G401.6 (cell line): ENCODE results near the gene ARHGAP28.

Experiments used
- FAIRE-seq: peaks from 2 replicates; lab custom pipeline; 2012; peaks lifted over from hg19 to GRCh38; lab: Jason Lieb, UNC

ARHGAP28 gene

DNA sequence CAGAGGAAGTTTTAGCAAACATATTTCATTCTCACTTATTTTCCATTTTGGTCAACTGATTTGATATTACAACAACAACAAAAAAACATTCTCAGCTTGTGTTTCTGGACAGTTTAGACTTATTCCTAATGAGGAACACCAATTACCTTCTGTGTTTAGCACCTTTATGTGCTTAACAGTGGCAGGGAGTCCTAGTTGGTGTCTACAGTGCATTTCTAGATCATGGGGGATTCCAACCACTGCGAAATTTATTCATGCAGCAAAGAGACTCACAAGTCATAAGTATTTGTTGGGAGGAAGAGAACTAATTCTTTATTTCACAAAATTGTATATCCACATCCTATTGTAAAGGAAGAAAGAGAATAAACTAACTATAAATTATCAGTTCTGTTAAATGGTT lies 4.2 kb downstream of the ARHGAP28 start:
- no peak for FAIRE-seq

DNA sequence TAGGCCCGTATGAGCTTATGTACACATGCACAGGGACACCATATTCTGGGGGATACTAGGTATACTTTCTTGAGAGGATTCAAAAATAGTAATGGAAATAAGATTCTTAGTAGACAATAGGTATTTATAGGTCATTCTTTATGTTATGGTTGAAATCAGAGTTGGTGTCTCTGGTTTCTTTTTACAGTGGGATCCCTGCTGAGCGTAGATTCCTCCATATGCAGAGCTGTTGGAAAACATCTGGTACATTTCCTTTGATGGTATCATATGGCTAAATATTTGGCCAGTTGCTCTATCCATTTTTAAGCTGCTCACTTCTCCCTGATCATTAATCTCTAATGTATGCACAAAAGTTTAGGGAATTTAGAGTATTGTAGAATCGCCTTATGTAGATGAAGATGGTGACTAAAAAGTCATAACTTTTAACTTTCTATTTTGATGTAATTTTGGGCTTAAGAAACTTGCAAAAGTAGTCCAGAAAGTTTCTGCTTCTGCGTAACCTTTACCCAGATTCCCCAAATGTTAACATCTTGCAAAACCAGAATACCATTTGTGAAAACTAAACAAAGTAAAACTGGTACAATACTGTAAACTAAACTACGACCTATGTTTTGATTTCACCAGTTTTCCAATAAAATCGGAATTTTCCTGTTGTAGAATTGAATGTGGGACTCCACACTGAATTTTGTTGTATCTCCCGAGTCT lies 5.4 kb downstream of the ARHGAP28 start:
- no peak for FAIRE-seq

DNA sequence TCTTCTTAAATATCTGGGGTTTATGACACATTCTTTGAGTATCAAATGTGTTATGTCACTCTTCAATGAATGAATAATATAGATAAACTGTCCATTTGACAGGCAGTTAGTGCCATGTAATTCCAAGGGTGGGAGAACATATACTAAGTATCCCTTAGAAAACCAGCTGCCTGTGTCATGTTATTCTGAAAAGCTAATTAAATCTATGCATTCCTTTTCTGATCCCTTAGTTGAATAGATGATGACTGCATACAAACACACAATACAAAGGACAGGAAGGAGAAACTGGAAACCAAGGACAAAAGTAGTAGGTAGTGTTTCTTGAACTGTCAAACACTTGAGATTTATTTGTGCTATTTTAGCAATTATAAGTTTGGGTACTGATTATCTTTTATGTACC lies 8.3 kb downstream of the ARHGAP28 start:
- FAIRE-seq, result no peak

DNA sequence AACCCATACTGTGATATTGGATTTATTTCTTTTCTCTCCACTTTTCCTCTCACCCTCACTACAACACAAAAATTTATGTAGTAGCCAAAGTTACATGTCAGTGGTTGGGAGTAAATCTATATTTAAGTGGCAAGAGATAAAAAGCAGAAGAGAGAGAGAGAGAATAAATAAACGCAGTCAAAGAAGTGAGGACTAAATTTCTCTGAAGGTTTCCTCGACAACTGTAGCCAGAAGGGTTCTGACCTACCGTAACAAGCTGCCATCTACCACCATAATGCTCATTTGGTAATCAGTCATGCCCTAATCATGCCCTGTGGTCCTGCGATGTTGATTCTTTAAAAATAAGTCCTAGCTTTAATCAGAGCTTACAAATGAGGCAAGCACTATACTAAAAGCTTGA lies 9.1 kb downstream of the ARHGAP28 start:
- FAIRE-seq, result no peak

DNA sequence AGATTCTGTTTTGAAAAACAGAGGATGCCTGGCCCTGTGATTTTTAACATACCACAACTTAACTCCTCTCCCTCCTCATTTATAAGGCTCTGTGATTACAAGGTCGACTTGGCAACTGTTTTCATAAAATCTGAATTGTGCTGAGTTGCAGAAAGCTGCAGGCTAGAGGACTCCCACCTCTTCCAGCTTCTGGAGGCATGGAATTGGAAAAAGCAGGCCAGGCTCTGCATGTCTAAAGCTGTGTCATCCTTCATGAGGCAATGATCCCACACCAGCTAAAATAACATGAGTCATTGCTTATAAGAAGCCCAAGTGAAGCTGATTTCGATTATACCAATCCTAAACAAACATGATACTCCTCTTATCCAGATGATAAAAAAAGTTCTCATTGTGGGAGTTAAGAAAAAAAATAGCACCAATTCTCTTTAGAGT lies 11.7 kb downstream of the ARHGAP28 start:
- FAIRE-seq, result no peak

DNA sequence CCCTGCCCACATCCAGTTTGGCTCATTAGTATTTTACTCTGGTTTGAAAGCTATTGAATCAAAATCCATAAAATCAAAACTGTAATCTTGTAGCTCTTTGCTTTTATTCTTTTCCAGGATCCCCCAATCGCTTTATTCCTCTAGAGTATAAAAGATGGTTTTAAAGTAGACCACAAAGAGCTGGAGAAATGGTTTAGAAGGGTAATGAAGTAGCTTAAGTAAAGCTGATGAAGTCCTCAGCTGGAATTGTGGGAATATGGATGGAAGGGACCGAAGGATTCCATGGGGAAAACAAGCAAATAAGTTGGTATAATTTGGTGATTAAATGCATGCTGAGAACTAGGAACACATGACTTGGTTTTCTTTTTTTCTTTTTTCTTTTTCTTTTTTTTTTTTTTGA lies 12.3 kb downstream of the ARHGAP28 start:
- FAIRE-seq, result no peak

DNA sequence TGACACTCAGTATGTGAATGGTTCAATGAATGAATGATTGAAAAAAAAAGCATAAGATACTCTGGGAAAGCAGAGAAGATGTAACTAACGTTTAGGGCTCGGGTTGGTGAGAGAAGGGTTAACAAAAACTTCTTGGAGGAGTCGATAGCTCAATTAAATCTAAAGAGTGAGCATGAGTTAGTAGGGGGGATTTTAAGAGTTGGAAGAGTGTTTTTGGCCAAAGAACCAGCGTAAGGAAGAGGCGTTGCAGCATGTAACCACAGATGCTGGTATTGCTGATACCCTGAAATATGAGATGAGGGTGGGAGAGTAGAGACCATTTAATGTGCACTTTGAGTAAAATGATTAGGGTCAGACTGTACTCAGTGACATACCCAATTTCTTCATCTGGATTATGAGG lies 14.5 kb downstream of the ARHGAP28 start:
- FAIRE-seq, result no peak

DNA sequence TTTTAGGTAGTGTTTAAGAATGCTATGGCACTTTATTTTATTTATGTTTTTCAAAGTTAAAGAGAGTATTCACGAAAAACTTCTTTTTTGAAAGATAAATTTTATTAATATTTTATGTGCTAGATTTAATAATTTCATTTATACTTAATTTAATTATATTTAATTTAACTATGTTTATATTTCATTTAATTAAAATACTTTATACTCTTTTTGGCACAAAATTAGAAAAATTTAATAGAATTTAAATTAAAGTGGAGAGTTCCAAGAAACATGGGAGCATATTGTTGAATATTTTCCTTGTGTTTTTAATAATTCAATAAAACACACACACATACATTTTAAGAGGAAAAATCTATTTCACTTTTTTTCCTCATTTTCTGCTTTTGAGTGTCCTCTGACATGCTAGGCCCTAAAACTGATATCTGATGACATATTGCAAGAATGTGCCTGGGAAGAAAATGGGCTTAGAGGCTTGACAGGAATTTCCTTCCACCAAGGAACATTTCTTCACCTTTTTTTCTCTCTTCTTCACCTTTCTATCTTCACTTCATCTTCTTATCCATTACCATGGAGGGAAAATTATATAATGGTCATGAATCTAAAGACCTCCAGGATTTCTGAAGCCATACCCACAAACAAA lies 15.4 kb downstream of the ARHGAP28 start:
- FAIRE-seq, result peak; percentile 87

DNA sequence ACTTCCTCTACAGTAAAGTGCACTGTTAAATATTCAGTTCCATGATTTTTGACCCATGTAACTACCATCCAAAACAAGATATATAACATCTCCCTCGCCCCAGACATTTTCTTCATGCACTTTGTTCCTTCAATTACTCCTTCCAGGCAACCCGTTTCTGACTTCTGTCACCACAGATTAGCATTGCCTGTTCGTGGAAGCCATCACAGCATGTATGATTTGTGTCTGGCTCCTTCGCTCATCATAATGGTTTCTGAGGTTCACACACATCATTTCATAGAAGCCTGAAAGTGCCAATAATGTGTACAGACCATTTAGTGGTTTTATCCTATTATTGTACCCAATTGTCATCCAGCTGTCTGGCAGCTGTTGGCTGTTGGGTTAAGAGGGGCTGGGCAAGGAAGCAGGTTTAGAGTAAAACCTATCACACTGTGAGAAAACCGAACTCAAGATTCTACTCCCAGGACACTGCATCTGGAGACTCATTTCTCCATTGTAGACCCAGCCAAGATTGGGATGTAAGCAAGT lies 16.1 kb downstream of the ARHGAP28 start:
- no peak for FAIRE-seq

DNA sequence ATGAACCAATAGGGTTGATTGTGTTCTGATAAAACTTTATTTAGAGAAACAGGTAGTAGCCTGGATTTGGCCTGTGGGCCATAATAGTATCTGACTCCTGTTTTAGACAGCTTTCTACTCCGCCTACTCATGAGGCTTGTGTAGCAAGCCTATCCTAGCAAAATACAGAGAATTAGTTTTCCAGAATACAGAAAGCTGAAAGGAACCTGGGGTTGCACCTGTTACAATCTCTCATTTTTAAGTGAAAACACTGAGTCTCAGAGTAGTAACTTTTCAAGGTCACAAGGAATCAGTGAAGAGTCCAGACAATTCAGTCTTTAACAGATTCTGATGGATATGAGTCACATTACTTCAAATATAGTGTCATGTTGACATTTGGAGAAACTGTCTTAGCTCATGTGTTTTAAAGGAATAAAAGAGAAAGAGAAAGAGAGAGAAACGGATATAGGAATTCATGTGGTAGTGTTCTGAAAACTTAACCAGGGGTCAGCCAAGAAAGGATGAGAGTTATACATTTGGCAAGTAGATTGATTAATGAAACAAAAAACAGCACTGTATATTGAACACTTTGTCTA lies 17.0 kb downstream of the ARHGAP28 start:
- FAIRE-seq, result no peak

DNA sequence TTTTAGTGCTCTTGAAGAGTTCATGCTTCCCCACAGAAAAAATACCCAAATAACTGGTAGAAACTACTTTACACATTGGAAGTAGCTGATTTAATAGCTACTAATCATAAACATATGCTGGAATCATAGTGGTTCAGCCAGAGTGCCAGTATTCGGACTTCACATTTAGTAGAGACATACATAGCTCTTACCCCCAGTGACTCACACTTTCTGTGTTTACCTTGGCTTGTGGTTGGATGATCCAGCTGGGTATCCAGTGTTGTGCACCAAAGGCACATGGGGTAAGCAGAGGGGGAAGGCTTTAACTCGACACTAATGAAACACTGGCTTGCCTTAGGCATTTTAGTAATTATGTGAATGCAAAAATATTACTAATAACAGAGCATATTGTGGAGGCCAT lies 18.1 kb downstream of the ARHGAP28 start:
- no peak for FAIRE-seq

DNA sequence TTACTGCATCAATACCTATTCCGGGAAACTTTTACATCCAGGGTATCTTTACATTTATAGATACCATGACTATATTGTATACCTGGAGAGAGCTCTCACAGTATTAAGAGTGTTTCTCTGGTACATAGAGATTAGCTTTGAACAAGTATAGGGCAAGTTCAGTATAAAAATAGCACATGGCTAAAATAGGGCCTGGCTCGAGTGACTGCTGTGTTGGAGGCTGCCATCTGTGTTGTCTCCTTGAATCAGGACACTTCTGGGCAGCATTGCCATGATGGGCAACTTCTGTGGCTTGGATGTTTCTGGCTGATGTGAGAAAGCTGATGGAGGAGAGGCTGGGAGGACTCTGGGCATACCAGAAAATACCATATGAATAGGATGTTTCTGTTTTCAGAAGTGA lies 18.7 kb downstream of the ARHGAP28 start:
- no peak for FAIRE-seq

DNA sequence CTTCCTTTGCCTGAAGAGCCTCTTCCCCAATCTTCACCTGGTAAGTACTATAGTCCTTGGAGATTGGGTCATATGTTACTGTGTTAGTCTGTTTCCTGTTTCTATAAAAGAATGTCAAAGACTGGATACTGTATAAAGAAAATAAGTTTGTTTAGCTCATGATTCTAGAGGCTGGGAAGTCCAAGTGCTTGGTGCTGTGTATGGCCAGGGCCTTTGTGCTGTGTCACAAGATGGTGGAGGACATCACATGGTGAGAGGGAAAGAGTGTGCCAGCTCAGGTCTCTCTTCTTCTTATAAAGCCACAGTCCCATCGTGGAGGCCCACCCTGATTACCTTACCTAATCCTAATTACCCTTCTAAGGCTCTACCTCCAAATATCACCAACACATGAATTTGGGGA lies 20.9 kb downstream of the ARHGAP28 start:
- no peak for FAIRE-seq

DNA sequence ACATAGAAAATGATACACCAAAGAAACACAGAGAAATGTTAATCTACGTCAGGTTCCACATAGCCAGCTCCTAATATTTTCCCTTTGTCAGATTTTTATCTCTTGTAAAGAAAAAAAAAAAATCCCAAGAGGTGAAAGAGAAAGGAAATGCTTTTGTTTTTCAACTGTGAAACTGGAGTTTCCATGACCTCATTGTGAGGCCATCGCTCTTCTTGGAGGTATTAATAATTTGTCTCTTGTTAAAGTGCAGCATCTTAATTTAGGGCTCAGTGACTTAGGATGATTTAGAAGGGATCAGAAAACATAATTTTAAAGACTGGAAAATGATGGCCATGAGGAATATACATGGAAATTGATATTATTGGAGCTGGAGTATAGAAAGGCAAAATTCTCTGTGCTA lies 21.7 kb downstream of the ARHGAP28 start:
- no peak for FAIRE-seq

DNA sequence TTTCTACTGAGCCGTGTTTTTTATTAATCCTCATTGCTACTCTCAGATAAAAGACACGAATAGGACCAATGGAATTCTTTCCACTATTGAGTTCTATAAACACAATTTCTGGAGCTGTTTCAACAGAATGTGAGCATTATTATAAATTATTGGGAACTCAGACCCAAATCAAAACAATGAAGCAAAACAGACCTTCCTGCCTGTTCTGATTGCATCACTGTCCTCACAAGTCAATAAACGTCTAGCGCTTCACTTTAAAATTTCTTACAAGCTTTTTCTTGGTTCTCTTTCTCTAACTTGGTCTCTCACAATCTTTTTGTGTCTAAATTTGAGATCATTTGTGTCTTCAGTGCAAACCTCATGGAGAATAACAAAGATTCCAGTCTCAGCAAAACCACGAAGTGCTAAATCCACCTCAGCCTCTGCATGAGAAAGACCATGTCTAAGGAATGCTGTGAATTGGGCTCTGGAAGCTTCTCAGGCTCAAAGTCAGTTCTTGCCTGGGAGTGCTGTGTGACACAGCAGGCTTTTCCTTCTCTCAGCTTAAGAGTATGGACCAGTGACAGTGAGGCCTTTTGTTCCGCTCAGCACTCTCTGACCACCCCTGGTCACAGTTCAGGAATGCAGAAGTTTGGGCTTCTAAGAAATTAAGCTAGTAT lies 22.8 kb downstream of the ARHGAP28 start:
- FAIRE-seq, result no peak

DNA sequence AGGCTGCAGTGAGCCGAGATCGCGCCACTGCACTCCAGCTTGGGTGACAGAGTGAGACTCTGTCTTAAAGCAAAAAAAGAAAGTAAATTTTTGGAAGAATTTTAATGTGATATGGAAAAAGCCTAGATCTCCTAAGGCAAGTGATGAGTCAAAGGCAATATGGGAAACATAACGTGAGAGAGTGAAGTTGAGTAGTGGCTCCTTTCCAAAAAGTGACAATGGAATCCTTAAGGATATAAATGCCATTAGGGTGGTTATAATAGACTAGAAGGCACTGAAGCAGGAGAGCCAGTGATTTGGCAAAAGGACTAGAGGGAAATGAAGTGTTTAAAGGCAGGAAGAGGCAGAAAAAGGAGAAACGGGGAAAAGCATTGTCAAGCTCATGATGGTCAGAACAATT lies 25.6 kb downstream of the ARHGAP28 start:
- FAIRE-seq, result no peak

DNA sequence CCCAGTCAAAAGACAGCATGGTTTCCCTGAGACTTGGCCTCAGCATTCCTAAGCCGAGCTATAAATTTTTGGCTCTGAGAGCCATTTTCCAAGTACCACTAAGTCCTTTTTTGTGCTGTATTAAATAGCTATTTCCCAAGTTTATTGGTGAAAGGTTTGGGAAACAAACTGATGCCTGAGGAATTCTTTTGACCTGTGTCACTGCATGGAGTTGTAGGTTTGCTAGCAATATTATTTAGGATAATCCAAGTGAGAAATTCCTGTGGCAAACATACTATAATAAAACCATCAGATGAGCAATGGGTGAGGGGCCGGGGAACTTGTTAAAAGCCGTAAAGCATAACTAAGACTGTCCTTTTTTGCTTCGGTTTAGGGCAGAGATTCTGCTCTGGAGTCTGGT lies 28.4 kb downstream of the ARHGAP28 start:
- no peak for FAIRE-seq

DNA sequence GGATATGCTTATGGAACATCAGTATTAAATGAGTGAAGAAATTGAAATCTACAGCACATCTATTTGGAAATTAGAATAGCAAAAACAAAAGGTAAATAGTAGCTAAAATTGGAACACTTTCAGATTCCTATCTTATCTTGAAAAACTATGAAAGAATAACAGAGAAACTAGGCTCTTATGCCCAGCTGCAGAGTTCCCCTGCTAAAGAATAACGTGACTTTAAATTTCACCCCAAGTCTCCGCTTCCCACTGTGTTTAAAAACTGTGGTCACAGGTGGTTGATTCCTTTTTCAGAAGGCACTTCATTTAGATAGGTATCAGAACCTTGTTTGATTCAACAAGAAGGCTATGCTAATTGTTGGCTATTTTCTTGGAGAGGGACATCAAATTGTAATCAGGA lies 30.1 kb downstream of the ARHGAP28 start:
- no peak for FAIRE-seq

DNA sequence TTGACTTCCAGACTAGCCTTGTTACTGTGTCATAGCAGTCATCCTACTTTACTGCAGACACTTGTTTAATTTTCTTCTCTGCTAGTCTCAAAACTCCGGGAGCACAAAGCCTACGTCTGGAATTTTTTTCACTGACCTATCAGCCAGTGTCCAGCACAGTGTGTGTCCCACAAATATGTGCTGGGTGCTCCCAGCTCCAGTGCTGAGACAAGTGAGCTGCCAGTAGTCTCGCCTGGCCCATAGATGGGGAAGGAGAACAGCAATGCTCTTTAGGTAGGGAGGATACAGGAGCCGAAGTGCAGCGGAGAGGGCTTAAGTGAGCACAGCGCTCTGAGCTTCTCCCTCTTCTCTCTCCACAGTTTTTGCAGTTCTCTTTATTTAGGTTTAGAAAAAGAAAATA lies 34.0 kb downstream of the ARHGAP28 start:
- FAIRE-seq, result no peak

DNA sequence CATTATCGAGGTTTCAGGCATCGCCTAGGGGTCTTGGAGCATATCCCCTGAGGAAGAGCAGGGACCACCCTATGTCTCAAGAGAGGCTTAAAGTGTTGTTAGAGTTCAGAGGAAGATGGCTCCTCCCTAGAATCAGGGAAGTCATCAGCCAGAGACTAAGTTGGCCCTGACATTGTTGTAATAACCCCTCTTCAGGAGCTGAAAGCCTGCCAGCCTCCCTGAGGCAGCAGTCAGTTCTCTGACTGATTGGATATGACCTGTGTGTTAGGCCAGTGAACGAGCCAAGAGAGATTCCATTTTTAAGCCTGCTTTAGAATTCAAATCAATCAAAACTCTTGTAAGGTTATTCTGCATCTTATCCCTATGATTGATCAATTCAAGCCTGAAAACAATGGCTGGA lies 34.9 kb downstream of the ARHGAP28 start:
- FAIRE-seq, result no peak

DNA sequence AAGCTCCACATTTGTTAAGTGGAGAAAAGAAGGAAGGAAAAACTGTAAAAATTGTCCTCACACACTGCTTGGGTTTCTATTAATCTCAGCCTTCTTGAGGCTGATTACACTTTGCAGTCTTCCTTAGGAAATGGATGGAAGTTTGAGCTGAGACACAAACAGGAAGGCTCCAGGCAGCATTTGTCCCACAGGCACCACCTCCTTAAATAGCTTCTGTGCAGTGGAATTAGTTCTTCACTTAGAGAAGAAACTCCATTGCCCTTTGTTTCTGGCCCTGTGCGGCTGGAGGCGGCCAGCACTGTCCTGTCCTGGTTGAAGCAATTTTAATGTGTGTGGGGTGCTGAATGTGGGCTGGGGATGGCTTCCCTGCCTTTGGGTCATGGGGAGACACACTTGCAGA lies 44.3 kb downstream of the ARHGAP28 start:
- no peak for FAIRE-seq

DNA sequence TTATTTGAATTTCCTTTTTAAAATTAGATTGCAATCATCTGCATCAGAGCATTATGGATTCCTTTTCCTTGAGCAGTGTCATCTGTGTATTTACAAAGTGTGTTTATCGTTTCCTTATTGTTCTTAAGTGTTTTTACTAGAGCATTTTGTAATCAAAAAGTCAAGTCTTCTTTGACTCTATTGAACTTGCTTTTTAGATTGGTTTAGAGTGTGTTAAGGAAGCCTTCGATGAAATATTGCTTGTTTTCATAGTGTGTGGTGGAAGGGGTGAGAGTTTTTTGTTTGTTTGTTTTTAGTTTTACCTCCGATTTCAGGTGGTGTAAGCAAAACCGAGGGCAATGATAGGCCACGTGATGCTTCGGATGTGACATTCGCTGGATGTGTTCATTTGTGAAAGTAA lies 45.7 kb downstream of the ARHGAP28 start:
- FAIRE-seq, result no peak

DNA sequence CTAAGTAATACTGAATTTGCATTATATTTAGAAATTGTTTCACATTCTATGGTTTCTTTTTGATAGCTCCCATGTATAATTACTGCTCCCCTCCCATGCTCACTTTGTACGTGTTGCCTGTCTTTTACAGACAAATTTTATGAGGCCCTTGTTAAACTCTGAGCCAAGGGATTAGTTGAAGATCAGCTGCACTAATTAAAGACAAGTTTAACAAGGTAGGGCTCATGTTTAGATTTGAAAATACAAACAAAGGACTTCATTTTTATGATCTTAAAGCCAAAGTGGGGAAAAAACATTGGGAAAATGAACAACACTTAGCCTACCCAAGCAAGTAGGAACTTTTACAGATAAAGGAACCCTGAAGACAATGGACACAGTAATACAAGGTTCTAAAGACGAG lies 46.2 kb downstream of the ARHGAP28 start:
- FAIRE-seq, result no peak
